HS-5 (cell line): ENCODE data around the gene GTF2H4.
"Not testable (repeated sequence)": the region's sequence is repeated elsewhere in the genome, so short reads cannot be mapped to it uniquely, and the experiment has no call there.

ENCODE experiments used
- DNase-seq: peaks from one replicate; pipeline ENCODE4 v3.0.0-alpha.2; 2012; ENCODE audit warnings: low read depth

The GTF2H4 gene

DNA sequence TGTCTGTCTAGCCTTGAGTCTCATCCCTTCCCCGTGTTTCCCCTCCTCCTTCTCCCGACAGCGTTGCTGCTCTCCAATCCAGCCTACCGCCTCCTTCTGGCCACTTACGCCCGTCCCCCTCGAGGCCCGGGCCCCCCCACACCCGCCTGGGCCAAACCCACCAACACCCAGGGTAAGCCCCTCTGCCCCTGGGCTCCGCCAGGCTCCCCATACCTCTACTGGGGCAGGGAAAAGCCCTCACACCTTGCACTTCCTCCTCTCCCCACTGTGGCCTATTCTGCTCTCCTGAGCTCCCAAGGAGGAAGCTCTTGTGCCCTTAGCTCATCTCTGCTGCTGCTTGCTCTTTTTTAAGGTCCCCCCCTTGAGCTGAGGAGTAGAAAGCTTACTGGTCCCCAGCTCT lies 12.7 kb upstream of the GTF2H4 start:
- DNase-seq: no peak

DNA sequence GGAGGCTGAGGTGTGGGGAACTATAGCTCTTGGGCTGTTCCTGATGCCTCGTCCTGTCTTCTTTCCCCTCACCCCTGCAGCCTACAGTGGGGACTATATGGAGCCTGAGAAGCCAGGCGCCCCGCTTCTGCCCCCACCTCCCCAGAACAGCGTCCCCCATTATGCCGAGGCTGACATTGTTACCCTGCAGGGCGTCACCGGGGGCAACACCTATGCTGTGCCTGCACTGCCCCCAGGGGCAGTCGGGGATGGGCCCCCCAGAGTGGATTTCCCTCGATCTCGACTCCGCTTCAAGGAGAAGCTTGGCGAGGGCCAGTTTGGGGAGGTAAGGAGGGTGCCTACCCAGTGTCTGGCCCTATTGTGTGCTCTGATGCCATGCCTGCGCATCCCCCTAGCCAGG lies 11.5 kb upstream of the GTF2H4 start:
- DNase-seq: no peak

DNA sequence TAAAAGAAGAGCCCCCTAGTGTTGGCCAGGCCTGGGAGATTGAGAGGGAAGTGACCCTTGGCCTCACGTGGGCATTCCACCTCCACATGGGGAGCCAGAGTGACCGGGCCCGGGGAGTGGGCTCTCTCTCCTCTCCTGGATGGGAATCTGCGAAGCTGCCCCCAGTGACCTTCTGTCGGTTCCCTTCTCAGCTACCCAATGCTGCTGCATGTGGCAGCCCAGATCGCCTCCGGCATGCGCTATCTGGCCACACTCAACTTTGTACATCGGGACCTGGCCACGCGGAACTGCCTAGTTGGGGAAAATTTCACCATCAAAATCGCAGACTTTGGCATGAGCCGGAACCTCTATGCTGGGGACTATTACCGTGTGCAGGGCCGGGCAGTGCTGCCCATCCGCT lies 10.1 kb upstream of the GTF2H4 start:
- DNase-seq: no peak

DNA sequence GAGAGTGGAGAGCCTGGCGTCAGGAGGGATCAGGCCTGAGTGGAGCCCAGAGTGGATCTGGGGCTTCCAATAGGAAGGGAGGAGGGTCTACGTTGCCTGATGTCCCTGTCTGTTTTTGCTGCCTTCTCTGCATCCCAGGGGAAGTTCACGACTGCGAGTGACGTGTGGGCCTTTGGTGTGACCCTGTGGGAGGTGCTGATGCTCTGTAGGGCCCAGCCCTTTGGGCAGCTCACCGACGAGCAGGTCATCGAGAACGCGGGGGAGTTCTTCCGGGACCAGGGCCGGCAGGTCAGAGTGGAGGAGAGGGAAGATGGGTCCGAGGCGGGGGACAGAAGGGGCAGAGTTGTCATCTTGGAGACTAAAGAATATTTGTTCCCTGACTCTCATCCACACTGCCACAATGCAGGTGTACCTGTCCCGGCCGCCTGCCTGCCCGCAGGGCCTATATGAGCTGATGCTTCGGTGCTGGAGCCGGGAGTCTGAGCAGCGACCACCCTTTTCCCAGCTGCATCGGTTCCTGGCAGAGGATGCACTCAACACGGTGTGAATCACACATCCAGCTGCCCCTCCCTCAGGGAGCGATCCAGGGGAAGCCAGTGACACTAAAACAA lies 9.2 kb upstream of the GTF2H4 start:
- DNase-seq: no peak

DNA sequence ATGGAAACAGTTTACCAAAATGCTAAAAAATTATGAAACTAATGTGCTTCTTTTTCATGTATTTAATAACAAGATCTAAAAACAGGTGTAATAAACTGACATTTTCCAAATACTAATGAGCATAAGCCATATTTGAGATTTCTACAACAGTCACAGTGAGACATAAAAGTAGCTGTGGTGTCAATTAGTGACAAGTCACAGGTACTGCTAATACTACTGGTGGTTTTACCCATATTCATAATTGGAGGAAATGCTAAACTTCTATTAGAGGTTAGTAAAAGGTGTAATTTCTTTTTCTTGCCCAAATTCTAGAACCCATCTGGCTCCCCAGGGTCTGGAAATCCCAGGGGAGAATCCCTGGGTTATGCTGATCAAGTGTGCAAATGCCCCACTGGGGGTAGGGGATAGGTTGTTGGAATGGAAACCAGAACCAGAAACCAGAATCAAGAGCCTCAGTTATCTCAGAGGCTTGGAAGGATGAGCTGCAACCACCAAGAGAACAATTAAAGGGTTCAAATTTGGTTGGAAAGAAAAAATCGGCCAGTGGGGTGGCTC lies 7.1 kb upstream of the GTF2H4 start:
- no peak for DNase-seq

DNA sequence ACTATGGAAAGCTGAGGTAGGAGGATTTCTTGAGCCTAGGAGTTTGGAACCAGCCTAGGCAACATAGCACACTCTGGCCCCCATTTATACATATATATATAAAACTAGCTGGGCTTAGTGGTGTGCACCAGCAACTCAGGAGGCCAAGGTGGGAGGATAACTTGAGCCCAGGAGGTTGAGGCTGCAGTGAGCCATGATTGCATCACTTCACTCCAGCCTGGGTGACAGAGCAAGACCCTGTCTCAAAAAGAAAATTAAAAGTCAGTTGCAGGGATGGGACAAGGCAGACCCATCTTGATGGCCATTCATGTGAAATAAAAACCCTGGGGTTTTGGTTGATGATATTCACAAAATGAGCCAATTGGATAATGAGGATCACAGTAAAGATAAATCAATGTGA lies 6.6 kb upstream of the GTF2H4 start:
- DNase-seq: no peak

DNA sequence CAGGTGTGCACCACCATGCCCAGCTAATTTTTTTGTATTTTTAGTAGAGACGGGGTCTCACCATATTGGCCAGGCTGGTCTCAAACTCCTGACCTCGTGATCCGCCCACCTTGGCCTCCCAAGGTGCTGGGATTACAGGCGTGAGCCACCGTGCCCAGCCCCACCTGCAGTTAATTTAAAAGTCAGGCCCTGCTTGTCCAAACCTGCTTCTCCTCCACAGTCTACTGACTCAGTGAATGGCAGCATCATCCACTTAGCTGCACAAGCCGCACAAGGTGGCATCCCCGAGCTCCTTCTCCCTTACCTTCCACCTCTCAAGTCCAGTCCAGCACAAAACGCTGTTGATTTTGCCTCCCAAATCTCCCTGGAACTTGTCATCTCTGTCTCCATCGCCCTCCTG lies 5.8 kb upstream of the GTF2H4 start:
- DNase-seq: not testable (repeated sequence)

DNA sequence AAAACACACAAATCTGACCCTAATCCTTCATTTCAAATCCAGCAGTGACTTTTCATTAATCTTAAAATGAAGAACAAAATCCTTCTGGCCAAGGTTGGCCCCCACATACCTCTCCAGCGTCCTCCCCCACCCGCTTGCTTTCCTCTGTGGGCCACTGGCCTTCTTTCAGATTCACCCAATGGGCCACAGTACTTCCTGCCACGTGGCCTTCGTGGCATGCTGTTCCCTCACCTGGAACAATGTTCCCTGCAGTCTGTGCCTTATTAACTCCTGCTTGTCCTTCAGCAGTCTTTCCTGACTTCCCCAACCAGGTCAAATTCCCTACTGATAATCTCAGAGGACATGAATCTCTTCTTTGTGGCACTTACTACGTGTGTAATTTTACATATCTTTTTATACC lies 5.3 kb upstream of the GTF2H4 start:
- no peak for DNase-seq

DNA sequence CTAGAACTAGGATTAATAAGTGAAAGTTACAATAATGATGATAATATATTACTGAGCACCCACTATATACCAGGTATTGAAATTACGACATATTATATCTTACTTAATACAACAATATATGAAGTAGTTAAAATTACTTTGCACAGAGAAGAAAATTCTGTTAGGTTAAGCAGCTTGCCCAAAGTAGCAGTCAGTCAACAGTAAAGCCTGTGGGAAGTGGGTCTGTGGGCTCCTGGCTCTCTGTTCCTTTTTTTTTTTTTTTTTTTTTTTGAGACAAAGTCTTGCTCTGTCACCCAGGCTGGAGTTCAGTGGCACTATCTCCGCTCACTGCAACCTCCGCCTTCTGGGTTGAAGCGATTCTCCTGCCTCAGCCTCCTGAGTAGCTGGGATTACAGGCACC lies 4.8 kb upstream of the GTF2H4 start:
- no peak for DNase-seq

DNA sequence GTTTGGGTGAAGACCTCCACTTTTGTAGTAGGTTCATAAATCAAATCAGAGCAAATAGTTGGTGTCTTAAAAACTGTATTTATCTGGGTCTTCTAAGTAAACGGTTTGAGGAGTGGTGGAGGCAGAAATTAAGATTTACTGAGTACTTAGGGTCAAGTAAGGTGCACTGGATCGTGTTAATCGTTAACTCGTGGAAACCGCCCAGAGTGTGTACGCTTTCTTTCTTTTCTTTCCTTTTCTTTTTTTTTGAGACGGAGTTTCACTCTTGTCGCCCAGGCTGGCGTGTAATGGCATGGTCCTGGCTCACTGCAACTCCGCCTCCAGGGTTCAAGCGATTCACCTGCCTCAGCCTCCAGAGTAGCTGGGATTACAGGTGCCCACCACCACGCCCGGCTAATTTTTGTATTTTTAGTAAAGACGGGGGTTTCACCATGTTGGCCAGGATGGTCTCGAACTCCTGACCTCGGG lies 683 bp upstream of the GTF2H4 start:
- DNase-seq: not testable (repeated sequence)

DNA sequence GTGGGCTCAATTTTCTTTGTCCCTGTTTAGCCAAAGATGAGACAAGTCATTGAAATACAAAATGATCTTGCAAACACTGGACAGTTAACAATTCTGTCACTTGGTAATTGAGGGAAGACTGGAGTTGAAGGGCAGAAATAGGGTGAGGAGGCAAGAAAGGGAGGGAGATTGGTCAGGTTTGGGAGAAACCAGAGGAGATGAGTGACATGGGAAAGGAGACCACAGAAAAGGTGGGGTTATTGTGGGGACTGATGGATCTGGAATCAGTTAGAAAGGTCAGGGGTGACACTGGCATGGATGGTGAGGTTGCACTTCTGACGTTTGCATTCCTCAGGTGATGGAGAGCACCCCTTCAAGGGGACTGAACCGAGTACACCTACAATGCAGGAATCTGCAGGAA lies 693 bp downstream of the GTF2H4 start:
- DNase-seq: no peak

DNA sequence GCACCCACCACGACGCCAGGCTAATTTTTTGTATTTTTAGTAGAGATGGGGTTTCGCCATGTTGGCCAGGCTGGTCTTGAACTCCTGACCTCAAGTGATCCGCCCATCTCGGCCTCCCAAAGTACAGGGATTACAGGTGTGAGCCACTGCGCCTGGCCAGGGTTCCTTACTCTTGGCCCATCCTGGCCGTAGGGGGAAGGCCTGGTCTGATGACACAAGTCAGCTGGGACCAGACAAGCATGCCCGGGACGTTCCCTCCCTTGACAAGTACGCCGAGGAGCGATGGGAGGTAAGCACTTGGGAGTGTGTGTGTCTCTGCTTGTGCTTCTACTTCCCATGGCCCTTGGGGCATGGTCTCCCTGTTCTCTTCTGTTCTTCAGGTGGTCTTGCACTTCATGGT lies 2.5 kb downstream of the GTF2H4 start:
- not testable (repeated sequence) for DNase-seq

DNA sequence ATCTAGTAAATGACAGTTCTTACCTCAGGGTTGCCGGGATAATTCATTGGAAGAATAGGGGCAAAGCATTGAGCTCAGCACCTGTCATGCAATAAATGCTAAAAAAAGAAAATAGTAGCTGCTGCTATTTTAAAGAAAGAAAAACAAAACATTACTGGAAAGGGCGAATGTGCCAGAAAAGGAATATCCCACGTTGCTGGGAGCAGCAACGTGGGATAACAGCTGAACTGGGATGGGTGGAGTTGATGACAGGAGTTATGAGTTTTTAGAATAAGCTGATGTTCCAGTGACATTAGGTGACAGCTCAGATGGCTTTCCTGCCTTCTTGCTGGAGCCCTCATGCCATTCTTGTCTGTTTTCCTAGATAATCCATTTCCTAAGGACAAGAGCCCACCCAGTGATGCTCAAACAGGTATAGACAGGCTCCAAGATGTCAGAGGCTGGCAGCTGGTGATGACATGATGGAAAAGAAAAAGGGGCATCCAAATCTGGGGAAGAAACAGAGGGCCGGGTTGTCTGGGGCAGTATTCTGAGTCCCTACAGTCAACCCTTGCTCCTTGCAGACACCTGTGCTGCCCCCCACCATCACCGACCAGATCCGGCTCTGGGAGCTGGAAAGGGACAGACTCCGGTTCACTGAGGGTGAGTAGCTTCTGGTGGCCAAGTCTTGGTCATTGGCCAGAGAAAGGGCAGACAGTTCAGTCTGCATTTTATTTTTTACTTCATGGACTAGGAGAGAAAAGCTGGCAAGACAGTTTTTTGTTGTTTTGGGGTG lies 4.9 kb downstream of the GTF2H4 start:
- DNase-seq: no peak

DNA sequence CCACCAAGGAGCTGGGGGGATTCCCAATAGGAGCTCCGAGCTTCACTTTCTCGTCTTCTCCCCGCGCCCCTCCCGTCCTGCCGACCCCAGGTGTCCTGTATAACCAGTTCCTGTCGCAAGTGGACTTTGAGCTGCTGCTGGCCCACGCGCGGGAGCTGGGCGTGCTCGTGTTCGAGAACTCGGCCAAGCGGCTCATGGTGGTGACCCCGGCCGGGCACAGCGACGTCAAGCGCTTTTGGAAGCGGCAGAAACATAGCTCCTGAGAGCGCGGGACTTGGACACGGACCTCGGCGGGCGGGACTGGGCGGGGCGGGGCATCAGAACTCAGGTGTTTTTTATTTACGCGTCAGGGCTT lies 5.7 kb downstream of the GTF2H4 start:
- no peak for DNase-seq

DNA sequence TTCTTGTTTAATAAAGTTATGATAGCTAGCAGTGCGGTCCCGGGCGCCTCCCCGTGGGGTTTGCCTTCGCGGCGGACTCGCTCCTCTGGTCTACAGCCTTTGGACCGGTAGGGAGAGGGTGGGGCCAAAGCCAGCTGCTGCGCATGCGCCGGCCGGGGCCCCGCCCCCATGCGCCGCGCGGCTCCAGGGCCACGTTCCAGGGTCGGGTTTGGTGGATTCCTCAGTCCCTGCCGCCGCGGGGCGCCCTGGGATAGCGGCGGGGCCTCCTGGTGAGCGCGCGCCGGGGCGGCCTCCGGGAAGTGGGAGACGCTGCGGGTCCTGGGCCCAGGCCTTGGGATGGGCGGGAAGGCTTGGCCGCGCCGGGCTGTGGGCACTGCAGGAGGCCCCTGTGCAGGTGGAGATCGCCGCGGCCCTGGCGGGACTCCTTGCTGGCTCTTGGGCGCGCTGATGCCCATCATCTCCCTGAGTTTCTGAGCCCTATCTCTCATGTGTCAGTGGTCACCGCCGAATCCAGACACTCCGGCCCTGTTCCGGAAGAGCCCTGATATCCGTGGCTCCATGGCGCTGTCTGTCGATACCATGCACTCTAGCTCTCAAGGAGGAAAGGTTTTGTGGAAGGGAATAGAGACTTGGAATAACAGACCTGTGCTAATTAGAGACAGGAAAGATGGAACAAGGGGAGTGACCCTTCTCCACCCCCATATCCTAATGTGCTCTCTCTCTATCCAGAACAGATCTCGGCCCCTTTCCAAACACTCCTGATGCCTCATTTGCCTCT lies 6.3 kb downstream of the GTF2H4 start, which contains the start of gene VARS2:
Gene VARS2, plus strand, starts transcription at position 163 of the 778 bp plus-strand sequence. Its CDS starts 599 bp downstream, at position 762.
- peak; percentile 63 for DNase-seq

DNA sequence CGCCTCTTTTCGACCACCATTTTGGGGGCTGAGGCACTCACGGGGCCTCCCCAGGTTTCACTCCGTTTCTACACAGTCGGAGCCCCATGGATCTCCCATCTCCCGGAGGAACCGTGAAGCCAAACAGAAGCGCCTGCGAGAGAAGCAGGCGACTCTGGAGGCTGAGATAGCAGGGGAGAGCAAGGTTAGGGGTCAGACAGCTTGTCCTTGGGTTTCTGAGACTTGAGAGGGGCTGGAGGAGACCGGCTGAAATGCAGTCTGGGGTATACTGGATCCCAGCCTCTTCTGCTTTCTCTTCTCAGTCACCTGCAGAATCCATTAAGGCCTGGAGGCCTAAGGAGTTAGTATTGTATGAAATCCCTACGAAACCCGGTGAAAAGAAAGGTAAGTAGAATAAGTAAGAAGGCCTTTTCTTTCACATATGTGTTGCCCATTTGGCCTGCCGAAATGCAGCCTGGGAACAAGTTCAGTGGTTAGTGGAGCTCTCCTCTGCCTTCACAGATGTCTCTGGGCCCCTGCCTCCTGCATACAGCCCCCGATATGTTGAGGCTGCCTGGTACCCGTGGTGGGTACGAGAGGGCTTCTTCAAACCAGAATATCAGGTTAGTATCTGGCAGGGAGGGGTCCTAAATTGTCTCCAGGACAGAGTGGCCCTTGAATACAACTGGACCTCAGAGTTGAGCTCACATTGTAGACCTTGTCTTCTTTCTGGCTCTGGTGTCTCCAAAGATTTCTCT lies 7.0 kb downstream of the GTF2H4 start:
- DNase-seq: no peak

DNA sequence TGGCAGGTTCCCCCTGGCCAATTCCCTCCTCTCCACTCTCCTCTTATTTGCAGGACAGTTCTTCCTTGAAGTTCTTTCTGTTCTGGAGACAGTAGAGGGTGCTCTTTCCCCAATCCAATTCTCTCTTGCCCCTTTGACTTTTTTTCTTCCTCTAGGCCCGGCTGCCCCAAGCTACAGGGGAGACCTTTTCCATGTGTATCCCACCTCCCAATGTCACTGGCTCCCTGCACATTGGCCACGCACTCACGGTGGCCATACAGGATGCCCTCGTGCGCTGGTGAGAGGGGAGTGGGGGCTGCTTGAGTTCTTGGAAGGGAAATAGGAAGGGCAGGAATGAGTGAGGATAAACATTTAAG lies 7.6 kb downstream of the GTF2H4 start:
- DNase-seq: no peak

DNA sequence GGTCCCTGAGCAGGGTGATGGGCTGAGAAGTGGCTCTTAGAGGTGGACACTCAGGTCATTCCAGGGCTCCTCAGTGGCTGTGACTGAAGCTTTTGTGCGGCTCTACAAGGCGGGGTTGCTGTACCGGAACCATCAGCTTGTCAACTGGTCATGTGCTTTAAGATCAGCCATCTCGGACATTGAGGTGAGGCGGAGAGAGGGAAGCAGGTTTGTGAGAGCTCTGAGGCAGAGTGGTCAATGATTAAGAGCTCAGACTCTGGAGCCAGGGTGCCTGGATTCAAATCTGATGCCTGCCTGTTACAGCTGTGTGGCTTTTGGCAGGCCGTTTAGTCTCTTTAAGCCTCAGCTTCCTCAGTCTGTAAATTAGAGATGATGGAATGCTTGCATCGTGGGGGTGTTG lies 9.0 kb downstream of the GTF2H4 start:
- DNase-seq: no peak

DNA sequence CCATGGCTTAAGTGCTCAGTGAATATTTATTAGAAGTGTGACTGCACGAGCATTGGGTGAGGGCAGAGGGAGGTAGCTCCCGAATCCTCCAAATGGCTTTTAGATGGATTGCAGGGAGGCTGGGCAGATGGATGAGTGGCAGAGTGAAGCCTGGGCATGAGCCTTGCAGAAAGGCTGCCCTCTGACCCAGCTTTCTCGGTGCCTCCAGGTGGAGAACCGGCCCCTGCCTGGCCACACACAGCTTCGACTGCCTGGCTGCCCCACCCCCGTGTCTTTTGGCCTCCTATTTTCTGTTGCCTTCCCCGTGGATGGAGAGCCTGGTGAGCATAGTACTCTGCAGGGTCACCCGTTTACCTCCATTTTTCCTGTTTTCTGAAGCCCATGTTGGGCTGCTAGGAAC lies 9.5 kb downstream of the GTF2H4 start:
- DNase-seq: no peak

DNA sequence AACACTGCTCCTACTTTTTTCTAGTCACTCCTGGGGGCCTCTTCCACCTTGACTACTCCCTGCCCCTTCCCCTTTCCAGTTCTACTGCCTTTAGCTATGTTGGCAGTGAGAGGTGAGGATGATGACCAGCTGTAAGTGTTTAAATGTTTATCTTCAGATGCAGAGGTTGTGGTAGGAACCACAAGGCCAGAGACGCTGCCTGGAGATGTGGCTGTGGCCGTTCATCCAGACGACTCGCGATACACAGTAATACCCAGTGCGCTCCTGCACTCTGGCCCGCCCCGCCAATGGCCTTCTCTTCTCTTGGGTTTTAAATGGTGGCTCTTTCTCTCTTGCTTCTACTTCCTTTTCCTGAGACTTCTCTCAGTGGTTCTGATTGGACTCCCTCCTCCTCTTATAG lies 10.7 kb downstream of the GTF2H4 start:
- no peak for DNase-seq

DNA sequence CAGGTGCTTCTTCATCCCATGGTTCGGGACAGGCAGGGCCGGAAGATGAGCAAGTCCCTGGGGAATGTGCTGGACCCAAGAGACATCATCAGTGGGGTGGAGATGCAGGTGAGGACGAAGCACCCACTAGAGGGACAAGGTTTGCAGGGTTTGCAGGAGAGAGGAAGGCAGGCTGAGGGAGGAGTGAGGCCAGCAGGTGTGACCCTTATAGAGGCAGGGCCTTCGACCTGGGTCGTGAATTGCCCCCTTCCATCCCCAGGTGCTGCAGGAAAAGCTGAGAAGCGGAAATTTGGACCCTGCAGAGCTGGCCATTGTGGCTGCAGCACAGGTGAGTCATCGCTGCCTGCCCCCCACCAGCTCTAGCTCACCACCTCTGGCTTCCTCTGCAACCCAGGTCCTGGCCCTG lies 14.4 kb downstream of the GTF2H4 start:
- DNase-seq: no peak

DNA sequence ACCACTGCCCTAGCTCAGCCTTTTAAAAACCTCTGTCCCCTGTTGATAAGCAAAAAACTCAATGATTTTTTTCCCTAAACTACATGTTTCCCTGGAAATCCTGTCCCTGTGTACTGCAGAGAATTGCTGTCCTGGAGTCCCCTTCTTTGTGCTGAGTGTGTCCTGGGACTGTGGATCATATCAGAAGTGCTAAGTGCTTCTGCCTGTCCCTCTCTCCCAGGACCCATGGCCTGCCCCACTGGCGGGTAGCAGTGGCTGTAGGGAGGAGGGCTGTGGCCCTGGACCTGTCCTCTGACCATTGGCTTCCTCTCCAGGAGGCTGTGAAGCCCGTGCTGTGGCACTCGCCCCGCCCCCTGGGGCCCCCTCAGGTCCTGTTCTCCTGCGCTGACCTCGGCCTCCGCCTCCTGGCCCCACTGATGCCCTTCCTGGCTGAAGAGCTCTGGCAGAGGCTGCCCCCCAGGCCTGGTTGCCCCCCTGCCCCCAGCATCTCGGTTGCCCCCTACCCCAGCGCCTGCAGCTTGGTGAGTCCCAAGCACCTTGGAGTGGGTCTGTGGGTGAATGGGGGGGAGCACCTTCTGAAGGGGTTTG lies 16.1 kb downstream of the GTF2H4 start:
- DNase-seq: not testable (repeated sequence)
